Stimulated activated naive CD8-positive, alpha-beta T cell treated with anti-CD3 and anti-CD28 coated beads, Interleukin-15, amount 100 ng/mL, for 72 hours (primary cell): ENCODE data around the gene NHEJ1.

ENCODE experiments used
- ATAC-seq: fragments of 150-1000 bp; cut with Tn5 transposase; 2 replicates; pipeline ENCODE4 v1.10.0; 2021; ENCODE audit warnings: mild to moderate bottlenecking, moderate library complexity
- DNase-seq, 2 donors: peaks; one replicate each; pipeline ENCODE4 v3.0.0; 2021 to 2022
- H3K27ac Mint-ChIP-seq, 2 donors: one replicate each; pipeline ENCODE4 v1.8.0; 2022; ENCODE audit warnings: mild to moderate bottlenecking in 2 of 2, mixed read lengths in 2 of 2, moderate library complexity in 2 of 2
- H3K27me3 Mint-ChIP-seq: one replicate; pipeline ENCODE4 v1.8.0; 2022; ENCODE audit warnings: mixed read lengths
- H3K4me1 Mint-ChIP-seq: one replicate; pipeline ENCODE4 v1.8.0; 2022; ENCODE audit warnings: mild to moderate bottlenecking, mixed read lengths
- H3K4me3 Mint-ChIP-seq, 2 donors: one replicate each; pipeline ENCODE4 v1.8.0; 2022; ENCODE audit warnings: mild to moderate bottlenecking in 2 of 2, mixed read lengths in 2 of 2, moderate library complexity in 1 of 2
- H3K9me3 Mint-ChIP-seq, 2 donors: one replicate each; pipeline ENCODE4 v1.8.0; 2022; ENCODE audit warnings: mixed read lengths in 2 of 2

The NHEJ1 gene

GRCh38 chr2:219175928-219176817 lies 15.6 kb upstream of the NHEJ1 start:
- peak; percentile 46 for ATAC-seq
- Mint-ChIP-seq H3K4me1 (peaks cover 56% of the 10 kb centered on the region), H3K27me3 (no peaks in the 10 kb centered on the region), H3K4me3 (peak overlapping the region; percentile 97), H3K9me3 (no peaks in the 10 kb centered on the region), H3K27ac (peak overlapping the region; percentile 8 to 42)
- no peak for DNase-seq

- Mint-ChIP-seq H3K27ac (peak overlapping the region; percentile 38 to 42), H3K4me1 (peaks cover 51% of the 10 kb centered on the region), H3K27me3 (no peaks in the 10 kb centered on the region)
Observed at GRCh38 chr2:219175486-219175885, 14.9 kb upstream of the NHEJ1 start.

GRCh38 chr2:219174801-219175200 lies 14.2 kb upstream of the NHEJ1 start:
- Mint-ChIP-seq H3K27ac (no peak overlapping the region), H3K27me3 (no peaks in the 10 kb centered on the region), H3K4me1 (peaks cover 45% of the 10 kb centered on the region), H3K4me3 (peak overlapping the region; percentile 25 to 97), H3K9me3 (no peaks in the 10 kb centered on the region)
- DNase-seq (no peak), ATAC-seq (no peak)

More at GRCh38 chr2:219175486-219175885, 14.9 kb upstream of the NHEJ1 start:
- peak overlapping the region; percentile 97 for H3K4me3 Mint-ChIP-seq
- no peak for DNase-seq
- H3K9me3 Mint-ChIP-seq, result no peaks in the 10 kb centered on the region
- no peak for ATAC-seq

- Mint-ChIP-seq H3K9me3 (no peaks in the 10 kb centered on the region), H3K27me3 (no peaks in the 10 kb centered on the region), H3K4me3 (peak overlapping the region in 1 of 2 donors; percentile 25), H3K4me1 (peaks cover 38% of the 10 kb centered on the region), H3K27ac (peak overlapping the region; percentile 12 to 76)
- ATAC-seq (no peak), DNase-seq (no peak)
Observed at GRCh38 chr2:219174146-219174545, 13.5 kb upstream of the NHEJ1 start.

GRCh38 chr2:219173176-219173575 lies 12.6 kb upstream of the NHEJ1 start:
- H3K27me3 Mint-ChIP-seq, result no peaks in the 10 kb centered on the region
- H3K9me3 Mint-ChIP-seq, result no peaks in the 10 kb centered on the region
- H3K4me3 Mint-ChIP-seq, result no peak overlapping the region
- DNase-seq (no peak), ATAC-seq (no peak)
- H3K27ac Mint-ChIP-seq, result peak overlapping the region; percentile 5 to 42
- peaks cover 36% of the 10 kb centered on the region for H3K4me1 Mint-ChIP-seq

- Mint-ChIP-seq H3K27me3 (no peaks in the 10 kb centered on the region), H3K4me1 (peaks cover 36% of the 10 kb centered on the region), H3K4me3 (no peak overlapping the region), H3K27ac (no peak overlapping the region), H3K9me3 (no peaks in the 10 kb centered on the region)
- no peak for ATAC-seq
- DNase-seq, result no peak
Observed at GRCh38 chr2:219172231-219173154, 11.9 kb upstream of the NHEJ1 start.

GRCh38 chr2:219171231-219171651 lies 10.6 kb upstream of the NHEJ1 start:
- H3K27ac Mint-ChIP-seq, result peak overlapping the region; percentile 1 to 13
- H3K4me1 Mint-ChIP-seq, result peaks cover 36% of the 10 kb centered on the region
- no peaks in the 10 kb centered on the region for H3K27me3 Mint-ChIP-seq
- no peak for ATAC-seq
- H3K4me3 Mint-ChIP-seq, result no peak overlapping the region
- DNase-seq, result peak in 1 of 2 donors; percentile 12
- H3K9me3 Mint-ChIP-seq, result no peaks in the 10 kb centered on the region

GRCh38 chr2:219169930-219170654 lies 9.5 kb upstream of the NHEJ1 start, which contains the start of gene SLC23A3:
TSS of gene SLC23A3 (minus strand) at chr2:219170029. CDS start at chr2:219169984, 45 bp downstream.
- DNase-seq (no peak), ATAC-seq (no peak)
- Mint-ChIP-seq H3K4me1 (peaks cover 28% of the 10 kb centered on the region), H3K27ac (peak within 1 kb of the TSS in 1 of 2 donors; percentile 42), H3K9me3 (no peaks in the 10 kb centered on the region), H3K4me3 (no peak within 1 kb of the TSS), H3K27me3 (no peaks in the 10 kb centered on the region)

- Mint-ChIP-seq H3K27ac (no peak overlapping the region), H3K4me1 (peaks cover 17% of the 10 kb centered on the region), H3K27me3 (no peaks in the 10 kb centered on the region), H3K9me3 (no peaks in the 10 kb centered on the region), H3K4me3 (no peak overlapping the region)
- ATAC-seq, result peak; percentile 33
- DNase-seq, result no peak
Observed at GRCh38 chr2:219168932-219169331, 8.3 kb upstream of the NHEJ1 start.

GRCh38 chr2:219168526-219168925 lies 7.9 kb upstream of the NHEJ1 start:
- Mint-ChIP-seq H3K27ac (no peak overlapping the region), H3K4me3 (no peak overlapping the region), H3K9me3 (no peaks in the 10 kb centered on the region), H3K27me3 (no peaks in the 10 kb centered on the region), H3K4me1 (peaks cover 15% of the 10 kb centered on the region)
- ATAC-seq (peak; percentile 49), DNase-seq (no peak)

- peak overlapping the region in 1 of 2 donors; percentile 75 for H3K27ac Mint-ChIP-seq
- H3K4me1 Mint-ChIP-seq, result peaks cover 15% of the 10 kb centered on the region
- no peaks in the 10 kb centered on the region for H3K9me3 Mint-ChIP-seq
Observed at GRCh38 chr2:219167997-219168396, 7.4 kb upstream of the NHEJ1 start.

GRCh38 chr2:219165058-219165911 lies 4.7 kb upstream of the NHEJ1 start:
- Mint-ChIP-seq H3K27ac (no peak overlapping the region), H3K4me3 (no peak overlapping the region), H3K27me3 (no peaks in the 10 kb centered on the region), H3K4me1 (peaks cover 11% of the 10 kb centered on the region), H3K9me3 (no peaks in the 10 kb centered on the region)
- no peak for DNase-seq
- ATAC-seq, result no peak

More at GRCh38 chr2:219167997-219168396, 7.4 kb upstream of the NHEJ1 start:
- no peak for ATAC-seq
- H3K4me3 Mint-ChIP-seq, result no peak overlapping the region
- DNase-seq, result no peak
- H3K27me3 Mint-ChIP-seq, result no peaks in the 10 kb centered on the region

GRCh38 chr2:219163156-219163555 lies 2.5 kb upstream of the NHEJ1 start:
- H3K4me3 Mint-ChIP-seq, result no peak overlapping the region

GRCh38 chr2:219161097-219161496 lies 482 bp upstream of the NHEJ1 start:
- Mint-ChIP-seq H3K4me1 (peaks cover 26% of the 10 kb centered on the region), H3K27ac (no peak overlapping the region), H3K4me3 (peak overlapping the region; percentile 94 to 96), H3K9me3 (no peaks in the 10 kb centered on the region), H3K27me3 (no peaks in the 10 kb centered on the region)
- ATAC-seq, result no peak
- no peak for DNase-seq

More at GRCh38 chr2:219163156-219163555, 2.5 kb upstream of the NHEJ1 start:
- ATAC-seq (no peak), DNase-seq (no peak)
- H3K27ac Mint-ChIP-seq, result no peak overlapping the region
- H3K4me1 Mint-ChIP-seq, result peaks cover 26% of the 10 kb centered on the region
- H3K27me3 Mint-ChIP-seq, result no peaks in the 10 kb centered on the region
- H3K9me3 Mint-ChIP-seq, result no peaks in the 10 kb centered on the region
